Kidney (tissue), 22 donors: ENCODE results near the gene OR2F1. TPM values are rescaled to one million over a fixed set of nuclear protein-coding genes. Genes with fewer than 3 reads are reported as not detected.
A peak's percentile ranks its signal among the peaks of the same experiment; 100 is the strongest.

ENCODE experiments used
- DNase-seq, 5 donors: peaks; one replicate each; pipeline ENCODE4 v3.0.0-alpha.2; 2013 to 2020
- FAIRE-seq: peaks from 2 replicates; lab custom pipeline; 2012; peaks lifted over from hg19 to GRCh38; lab: Jason Lieb, UNC
- H3K27ac ChIP-seq, 2 donors: one replicate each; pipeline ENCODE4 v1.7.0; 2013; ENCODE audit warnings: low read depth in 2 of 2, low read length in 2 of 2, inconsistent platforms in 1 of 2
- H3K27me3 ChIP-seq: one replicate; pipeline ENCODE4 v1.7.1; 2013; ENCODE audit warnings: low read length, inconsistent platforms; ENCODE audit not compliant: control insufficient read depth, insufficient read depth
- H3K36me3 ChIP-seq, 3 donors: one replicate each; pipeline versions ENCODE4 v1.7.0 to v1.7.1; 2013; ENCODE audit warnings: low read length in 3 of 3, control low read depth in 1 of 3, inconsistent platforms in 1 of 3; ENCODE audit not compliant: insufficient read depth in 3 of 3, control insufficient read depth in 2 of 3
- H3K4me1 ChIP-seq, 3 donors: one replicate each; pipeline versions ENCODE4 v1.7.0 to v1.7.1; 2013; ENCODE audit warnings: low read length in 3 of 3, inconsistent platforms in 1 of 3, low read depth in 1 of 3; ENCODE audit not compliant: control insufficient read depth in 2 of 3, insufficient read depth in 2 of 3
- H3K4me3 ChIP-seq, 3 donors: one replicate each; pipeline versions ENCODE4 v1.7.0 to v1.8.1; 2013; ENCODE audit warnings: low read length in 3 of 3, control low read depth in 1 of 3, inconsistent platforms in 1 of 3
- H3K9ac ChIP-seq, 3 donors: one replicate each; pipeline versions ENCODE4 v1.7.0 to v1.7.1; 2013; ENCODE audit warnings: low read length in 3 of 3, control low read depth in 1 of 3, inconsistent platforms in 1 of 3
- H3K9me3 ChIP-seq, 3 donors: one replicate each; pipeline versions ENCODE4 v1.7.0 to v1.7.1; 2013; ENCODE audit warnings: low read length in 3 of 3, control low read depth in 1 of 3, inconsistent platforms in 1 of 3; ENCODE audit not compliant: control insufficient read depth in 2 of 3, insufficient read depth in 1 of 3
- CTCF ChIP-seq: IDR thresholded peaks from 3 replicates; pipeline ENCODE4 v1.5.1; 2012; ENCODE audit warnings: mild to moderate bottlenecking, moderate library complexity, borderline replicate concordance; ENCODE audit not compliant: insufficient read depth; ENCODE audit errors: extremely low read depth
- intact Hi-C: fragments of 100-400 bp; cut with DNase I; formaldehyde crosslinking; loops from one replicate; pipeline ENCODE4 v1.11.1; 2022
- long read RNA-seq, 10 donors: library from polyadenylated mRNA in 1 of 10; unstranded in 1 of 10; transcript quantifications; one replicate each; pipeline ENCODE4 v2.0.0 and lab custom pipeline, GENCODE V29; 2021 to 2026
- polyA plus RNA-seq: library from polyadenylated mRNA; stranded (reverse); fragments of 350-450 nt; fragmentation: Illumina TruSeq; extraction: RNeasy Lipid Tissue Mini Kit (QIAGEN cat#74804); gene quantifications from one replicate; pipeline ENCODE4 v1.2.3, GENCODE V29; 2014; ENCODE audit warnings: low read depth, low replicate concordance; ENCODE audit not compliant: insufficient read depth
- total RNA-seq: library from RNA; stranded (reverse); fragmentation: NEBNext Ultra II Directional; extraction: Animal tissue kit (Norgen Biotek cat#: 25700); gene quantifications from one replicate; pipeline ENCODE4 v1.2.1, GENCODE V29; 2021
- donor health status: control.
- donor health status: control.
- donor health status: control.
- donor health status: control.
- donor health status: control.
- donor health status: DM: yes; HTN: yes; CAD: no.
- donor health status: Normal renal cell carcinoma (clear cell type).

OR2F1 gene
- not detected for total RNA-seq
- not detected for polyA plus RNA-seq
- long read RNA-seq, donor 1: 0 reads
- long read RNA-seq, donor 2: 0 reads
- long read RNA-seq, donor 3: 0 reads
- long read RNA-seq, donor 4: 0 reads
- long read RNA-seq, donor 5: 0 reads
- long read RNA-seq, donor 6: 0 reads
- long read RNA-seq, donor 7: 0 reads
- long read RNA-seq, donor 8: 0 reads
- long read RNA-seq, donor 9: 0 reads
- long read RNA-seq, donor 10: 0 reads

- intact Hi-C loops: no loop called here
- H3K9me3 ChIP-seq: no peaks in the 10 kb centered on the region
- H3K9ac ChIP-seq: no peak within 1 kb of the TSS
- DNase-seq: no peak
- H3K4me3 ChIP-seq: no peak within 1 kb of the TSS
- no peaks in the 10 kb centered on the region for H3K36me3 ChIP-seq
- no peaks in the 10 kb centered on the region for H3K27me3 ChIP-seq
- no peak within 1 kb of the TSS for H3K27ac ChIP-seq
- FAIRE-seq: peak; percentile 21
- TF ChIP-seq CTCF: no peak
- no peaks in the 10 kb centered on the region for H3K4me1 ChIP-seq
These were observed at the start of gene OR2F1 for GRCh38 chr7:143954544-143954943. TSS of gene OR2F1 (plus strand) at chr7:143954844. CDS start at chr7:143959971, 5,127 bp downstream.

GRCh38 chr7:143905509-143905908, 49.1 kb upstream of the OR2F1 start:
- H3K9ac ChIP-seq: no peak overlapping the region
- no peak for TF ChIP-seq CTCF
- H3K4me1 ChIP-seq: peaks cover 0 to 6% (median under 1%) of the 10 kb centered on the region in 3 donors
- no peak overlapping the region for H3K27ac ChIP-seq
- DNase-seq (no peak), FAIRE-seq (no peak)
- no peaks in the 10 kb centered on the region for H3K9me3 ChIP-seq
- H3K36me3 ChIP-seq: no peaks in the 10 kb centered on the region
- intact Hi-C loops: no loop called here
- no peak overlapping the region for H3K4me3 ChIP-seq
- H3K27me3 ChIP-seq: no peaks in the 10 kb centered on the region

- TF ChIP-seq CTCF: no peak
- DNase-seq: no peak
These were observed 48.5 kb upstream of the OR2F1 start for GRCh38 chr7:143906151-143906550.

More at GRCh38 chr7:143906151-143906550, 48.5 kb upstream of the OR2F1 start:
- intact Hi-C loops: no loop called here
- Histone ChIP-seq H3K4me3 (no peak overlapping the region), H3K27me3 (no peaks in the 10 kb centered on the region), H3K9me3 (no peaks in the 10 kb centered on the region), H3K36me3 (no peaks in the 10 kb centered on the region), H3K27ac (no peak overlapping the region), H3K4me1 (no peaks in the 10 kb centered on the region), H3K9ac (no peak overlapping the region)
- no peak for FAIRE-seq
